SJCRH30 (cell line): ENCODE data around the gene CYP20A1. TPM values are rescaled to one million over a fixed set of nuclear protein-coding genes. Genes with fewer than 3 reads are reported as not detected.
"Not testable (repeated sequence)": the region's sequence is repeated elsewhere in the genome, so short reads cannot be mapped to it uniquely, and the experiment has no call there.

Experiments
- DNase-seq, 2 experiments: peaks; one replicate each; pipeline ENCODE4 v3.0.0-alpha.2; 2015 to 2020
- H3K27ac ChIP-seq: fragments of 250-450 bp; sonication (Bioruptor Pico); 2 replicates; pipeline ENCODE4 v1.5.1; 2020; ENCODE audit warnings: mild to moderate bottlenecking, moderate library complexity
- H3K27me3 ChIP-seq: fragments of 250-450 bp; sonication (Bioruptor Pico); 2 replicates; pipeline ENCODE4 v1.5.1; 2020; ENCODE audit warnings: mild to moderate bottlenecking, moderate library complexity
- H3K36me3 ChIP-seq: fragments of 250-450 bp; sonication (Bioruptor Pico); 2 replicates; pipeline ENCODE4 v1.5.1; 2020; ENCODE audit warnings: mild to moderate bottlenecking, moderate library complexity
- H3K4me1 ChIP-seq: fragments of 250-450 bp; sonication (Bioruptor Pico); 2 replicates; pipeline ENCODE4 v1.5.1; 2020; ENCODE audit warnings: mild to moderate bottlenecking, moderate library complexity
- H3K4me3 ChIP-seq: fragments of 250-450 bp; sonication (Bioruptor Pico); 2 replicates; pipeline ENCODE4 v1.5.1; 2020; ENCODE audit warnings: mild to moderate bottlenecking, moderate library complexity
- H3K9me3 ChIP-seq: fragments of 250-450 bp; sonication (Bioruptor Pico); replicated peaks from 2 replicates; pipeline ENCODE4 v1.5.1; 2020; ENCODE audit warnings: mild to moderate bottlenecking, moderate library complexity
- total RNA-seq: library from RNA; depleted of rRNA; stranded (reverse); fragments of >200 nt; shearing (Covaris generic); gene quantifications from 2 replicates; pipeline ENCODE4 v1.2.3, GENCODE V29; 2014

CYP20A1 gene
- total RNA-seq, 1 experiment from 2014 or later = 21.8 TPM

- Histone ChIP-seq H3K4me1 (no peaks in the 10 kb centered on the region; the same call in 1 of the 2 replicates), H3K27me3 (no peaks in the 10 kb centered on the region), H3K9me3 (no peaks in the 10 kb centered on the region), H3K4me3 (no peak overlapping the region), H3K27ac (no peak overlapping the region), H3K36me3 (peaks cover 18% of the 10 kb centered on the region)
- no peak for DNase-seq
Measured at GRCh38 chr2:203242518-203242917, 3.7 kb downstream of the CYP20A1 start.

DNA sequence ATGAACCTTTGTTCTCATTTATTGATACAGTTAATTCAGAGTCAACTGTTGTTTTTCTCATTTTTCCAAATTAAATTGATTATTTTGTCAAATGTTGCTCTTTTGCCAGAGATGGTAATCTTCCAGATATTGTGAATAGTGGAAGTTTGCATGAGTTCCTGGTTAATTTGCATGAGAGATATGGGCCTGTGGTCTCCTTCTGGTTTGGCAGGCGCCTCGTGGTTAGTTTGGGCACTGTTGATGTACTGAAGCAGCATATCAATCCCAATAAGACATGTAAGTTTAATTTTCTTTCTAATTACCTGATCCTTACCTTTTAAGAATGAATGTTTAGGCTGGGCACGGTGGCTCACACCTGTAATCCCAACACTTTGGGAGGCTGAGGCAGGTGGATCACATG, 7.8 kb downstream of the CYP20A1 start:
- no peaks in the 10 kb centered on the region for H3K27me3 ChIP-seq
- H3K4me1 ChIP-seq = no peaks in the 10 kb centered on the region
- no peak overlapping the region for H3K27ac ChIP-seq
- no peaks in the 10 kb centered on the region for H3K9me3 ChIP-seq
- no peak overlapping the region for H3K4me3 ChIP-seq
- no peak for DNase-seq
- H3K36me3 ChIP-seq = peaks cover 25% of the 10 kb centered on the region

GRCh38 chr2:203252818-203253217, 14.0 kb downstream of the CYP20A1 start:
- H3K9me3 ChIP-seq = no peaks in the 10 kb centered on the region
- no peaks in the 10 kb centered on the region for H3K4me1 ChIP-seq
- no peak for DNase-seq
- no peak overlapping the region for H3K4me3 ChIP-seq
- H3K36me3 ChIP-seq = peaks cover 22% of the 10 kb centered on the region
- H3K27ac ChIP-seq = no peak overlapping the region
- no peaks in the 10 kb centered on the region for H3K27me3 ChIP-seq

- H3K27me3 ChIP-seq = not testable (repeated sequence)
Measured at GRCh38 chr2:203253422-203254095, 14.7 kb downstream of the CYP20A1 start.

GRCh38 chr2:203261326-203262159, 22.7 kb downstream of the CYP20A1 start:
- no peak for DNase-seq

More at GRCh38 chr2:203253422-203254095, 14.7 kb downstream of the CYP20A1 start:
- not testable (repeated sequence) for DNase-seq, H3K4me3 ChIP-seq, H3K4me1 ChIP-seq, H3K27ac ChIP-seq, H3K9me3 ChIP-seq
- peaks cover 22% of the 10 kb centered on the region for H3K36me3 ChIP-seq

GRCh38 chr2:203279288-203279687, 40.5 kb downstream of the CYP20A1 start:
- no peak overlapping the region for H3K4me3 ChIP-seq
- H3K27me3 ChIP-seq = no peaks in the 10 kb centered on the region
- no peak overlapping the region for H3K27ac ChIP-seq
- H3K9me3 ChIP-seq = no peaks in the 10 kb centered on the region
- peaks cover 55% of the 10 kb centered on the region for H3K36me3 ChIP-seq
- DNase-seq = no peak
- H3K4me1 ChIP-seq = no peaks in the 10 kb centered on the region

More at GRCh38 chr2:203261326-203262159, 22.7 kb downstream of the CYP20A1 start:
- H3K36me3 ChIP-seq = peaks cover 21% of the 10 kb centered on the region
- no peaks in the 10 kb centered on the region for H3K9me3 ChIP-seq
- H3K27ac ChIP-seq = no peak overlapping the region
- no peak overlapping the region for H3K4me3 ChIP-seq
- H3K27me3 ChIP-seq = no peaks in the 10 kb centered on the region
- no peaks in the 10 kb centered on the region for H3K4me1 ChIP-seq

DNA sequence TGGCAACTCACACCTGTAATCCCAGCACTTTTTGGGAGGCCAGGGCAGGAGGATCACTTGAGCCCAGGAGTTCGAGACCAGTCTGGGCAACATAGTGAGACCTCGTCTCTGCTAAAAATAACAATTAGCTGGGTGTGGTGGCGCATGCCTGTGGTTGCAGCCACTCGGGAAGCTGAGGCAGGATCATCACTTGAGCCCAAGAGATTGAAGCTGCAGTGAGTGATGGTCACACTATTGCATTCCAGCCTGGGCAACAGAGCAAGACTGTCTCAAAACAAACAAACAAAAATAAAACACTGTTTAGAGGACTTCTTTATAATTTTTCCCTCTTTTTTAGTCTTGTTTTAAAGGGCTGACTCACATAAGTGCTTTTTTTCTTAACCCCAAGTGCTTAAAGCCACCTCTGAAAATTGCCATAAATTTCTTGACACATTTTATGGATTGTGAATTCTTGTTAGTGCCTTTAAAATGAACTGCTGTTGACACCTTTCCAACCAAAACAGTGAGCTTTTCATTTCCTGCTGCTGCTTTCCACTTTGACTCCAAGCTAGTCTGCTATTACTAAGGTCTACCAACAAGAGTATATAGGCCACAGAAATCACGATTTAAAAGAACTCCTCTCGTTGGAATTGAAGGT, 41.7 kb downstream of the CYP20A1 start:
- no peaks in the 10 kb centered on the region for H3K9me3 ChIP-seq
- no peak overlapping the region for H3K27ac ChIP-seq
- no peak for DNase-seq
- peaks cover 61% of the 10 kb centered on the region for H3K36me3 ChIP-seq
- no peaks in the 10 kb centered on the region for H3K27me3 ChIP-seq
- H3K4me1 ChIP-seq = no peaks in the 10 kb centered on the region
- H3K4me3 ChIP-seq = no peak overlapping the region

DNA sequence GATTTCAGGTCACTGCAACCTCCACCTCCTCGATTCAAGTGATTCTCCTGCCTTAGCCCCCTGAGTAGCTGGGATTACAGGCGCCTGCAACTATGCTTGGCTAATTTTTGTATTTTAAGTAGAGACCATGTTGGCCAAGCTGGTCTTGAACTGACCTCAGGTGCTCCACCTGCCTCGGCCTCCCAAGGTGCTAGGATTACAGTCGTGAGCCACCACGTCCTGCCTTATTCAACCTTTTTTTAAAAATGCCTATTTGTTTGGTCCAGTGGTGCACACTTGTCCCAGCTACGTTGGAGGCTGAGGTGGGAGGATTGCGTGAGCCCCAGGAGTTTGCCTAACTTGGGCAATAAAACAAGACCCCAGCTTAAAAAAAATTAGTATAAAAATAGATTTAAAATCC, 43.3 kb downstream of the CYP20A1 start:
- DNase-seq = no peak
- Histone ChIP-seq H3K27me3 (no peaks in the 10 kb centered on the region), H3K9me3 (no peaks in the 10 kb centered on the region), H3K27ac (no peak overlapping the region), H3K4me1 (no peaks in the 10 kb centered on the region), H3K36me3 (peaks cover 66% of the 10 kb centered on the region), H3K4me3 (no peak overlapping the region)

- Histone ChIP-seq H3K27ac (no peak overlapping the region), H3K9me3 (no peaks in the 10 kb centered on the region), H3K4me1 (no peaks in the 10 kb centered on the region), H3K4me3 (no peak overlapping the region), H3K27me3 (no peaks in the 10 kb centered on the region), H3K36me3 (peaks cover 39% of the 10 kb centered on the region)
- DNase-seq = no peak
Measured at GRCh38 chr2:203286532-203286931, 47.7 kb downstream of the CYP20A1 start.

DNA sequence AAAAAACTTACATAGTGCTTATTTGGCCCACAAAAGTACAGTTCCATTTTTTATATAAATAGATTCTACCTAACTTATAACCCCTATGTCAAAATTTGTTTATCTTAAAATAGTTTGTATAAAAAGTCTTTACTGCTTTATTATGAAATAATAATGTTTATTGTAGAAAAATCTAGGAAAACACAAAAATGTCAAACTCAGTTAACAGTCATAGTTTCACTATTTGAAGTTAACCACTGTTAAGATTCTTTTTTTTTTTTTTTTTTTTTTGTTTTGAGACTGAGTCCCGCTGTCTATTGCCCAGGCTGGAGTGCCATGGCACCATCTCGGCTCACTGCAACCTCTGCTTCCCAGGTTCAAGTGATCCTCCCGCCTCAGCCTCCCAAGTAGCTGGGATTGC, 62.8 kb downstream of the CYP20A1 start:
- Histone ChIP-seq H3K4me3 (no peak overlapping the region), H3K36me3 (peaks cover 5% of the 10 kb centered on the region), H3K27me3 (no peaks in the 10 kb centered on the region), H3K27ac (no peak overlapping the region), H3K4me1 (no peaks in the 10 kb centered on the region), H3K9me3 (no peaks in the 10 kb centered on the region)
- DNase-seq = no peak

DNA sequence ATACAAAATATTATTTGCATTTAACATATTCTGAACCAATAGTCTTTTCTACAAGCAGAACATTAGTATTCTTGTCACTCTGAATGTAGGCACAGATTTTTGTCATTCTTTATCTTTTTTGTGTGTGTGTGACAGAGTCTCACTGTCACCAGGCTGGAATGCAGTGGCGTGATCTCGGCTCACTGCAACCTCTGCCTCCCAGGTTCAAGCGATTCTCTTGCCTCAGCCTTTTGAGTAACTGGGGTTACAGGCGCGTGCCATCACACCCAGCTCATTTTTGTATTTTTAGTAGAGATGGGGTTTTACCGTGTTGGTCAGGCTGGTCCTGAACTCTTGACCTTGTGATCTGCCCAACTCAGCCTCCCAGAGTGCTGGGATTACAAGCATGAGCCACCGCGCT, 63.8 kb downstream of the CYP20A1 start:
- H3K27me3 ChIP-seq, H3K27ac ChIP-seq, H3K4me3 ChIP-seq, DNase-seq, H3K4me1 ChIP-seq, H3K9me3 ChIP-seq, H3K36me3 ChIP-seq: not testable (repeated sequence)

- no peak overlapping the region for H3K4me3 ChIP-seq
- DNase-seq = no peak
- H3K4me1 ChIP-seq = no peaks in the 10 kb centered on the region
- no peak overlapping the region for H3K27ac ChIP-seq
- no peaks in the 10 kb centered on the region for H3K9me3 ChIP-seq
- H3K27me3 ChIP-seq = no peaks in the 10 kb centered on the region
- H3K36me3 ChIP-seq = no peaks in the 10 kb centered on the region; the same call in 1 of the 2 replicates
Measured at GRCh38 chr2:203310688-203311436, 72.0 kb downstream of the CYP20A1 start.

DNA sequence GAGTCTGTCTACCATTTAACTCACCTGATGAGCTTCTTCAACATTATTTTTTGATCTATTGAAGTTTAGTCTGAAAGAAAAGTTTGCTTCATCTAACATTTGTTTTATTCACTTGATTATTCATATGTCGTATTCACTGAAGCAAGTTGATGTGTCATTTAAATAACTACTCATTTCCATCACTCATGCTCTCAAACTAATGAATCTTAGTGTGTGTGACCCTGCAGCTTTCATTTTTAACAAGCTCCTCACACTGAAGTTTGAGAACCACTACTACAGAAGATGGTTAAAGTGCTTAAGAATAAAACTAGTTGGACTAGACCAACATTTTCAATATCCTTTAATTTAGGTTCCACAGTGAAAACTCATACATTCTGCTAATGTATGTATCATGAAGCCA, 87.5 kb downstream of the CYP20A1 start:
- Histone ChIP-seq H3K27me3 (no peaks in the 10 kb centered on the region), H3K4me3 (no peak overlapping the region), H3K4me1 (no peaks in the 10 kb centered on the region), H3K27ac (no peak overlapping the region), H3K9me3 (no peaks in the 10 kb centered on the region), H3K36me3 (no peaks in the 10 kb centered on the region)
- no peak for DNase-seq

DNA sequence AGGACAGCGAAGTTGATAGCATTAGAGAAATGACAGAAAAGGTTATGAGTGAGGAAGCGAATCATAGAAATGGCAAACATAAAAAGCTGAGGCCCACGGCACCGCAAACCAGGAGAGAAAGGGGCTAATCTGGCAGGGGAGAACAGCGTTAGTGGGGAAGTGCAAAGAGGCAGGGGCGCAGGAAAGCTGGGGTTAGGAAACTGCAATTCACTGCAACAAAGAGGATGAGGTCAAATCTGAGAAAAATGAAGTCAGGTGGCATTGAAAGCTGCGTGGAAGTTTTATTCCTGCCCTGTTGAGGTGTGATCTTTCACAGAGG, 88.7 kb downstream of the CYP20A1 start:
- H3K36me3 ChIP-seq = no peaks in the 10 kb centered on the region
- DNase-seq = no peak
- no peaks in the 10 kb centered on the region for H3K9me3 ChIP-seq
- H3K4me3 ChIP-seq = peak overlapping the region; percentile 94
- H3K27me3 ChIP-seq = no peaks in the 10 kb centered on the region
- H3K4me1 ChIP-seq = no peaks in the 10 kb centered on the region
- peak overlapping the region; percentile 91 for H3K27ac ChIP-seq
